ENCODE results near the gene LRRC46. TPM values are rescaled to one million over a fixed set of nuclear protein-coding genes. Genes with fewer than 3 reads are reported as not detected.

LRRC46 gene
- total and polyA plus RNA-seq, 9 of the 15 experiments (the other 6 are each of a cell fraction or from before 2014, with no cell fraction given): 0.39 to 1.4 (median 0.53) TPM; not detected in 1

DNA sequence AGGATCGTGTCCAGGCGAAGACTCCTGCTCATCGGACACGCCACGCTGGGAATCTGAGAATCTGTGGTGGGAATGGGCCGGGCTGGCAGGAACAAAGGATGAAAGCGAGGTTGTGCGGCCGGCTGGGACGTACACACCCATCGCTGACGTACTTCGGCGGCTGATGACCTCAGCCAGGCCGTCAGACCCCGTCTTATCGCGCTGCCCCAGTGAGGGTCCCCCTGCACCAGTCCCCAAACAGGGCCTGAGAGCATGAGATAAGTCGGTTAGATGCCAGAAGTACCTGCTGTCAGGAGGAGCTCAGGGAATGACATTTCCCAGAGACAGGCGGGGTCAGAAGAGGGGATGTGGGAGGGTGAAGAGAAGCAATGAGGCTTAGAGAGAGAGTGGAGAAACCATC lies 35.5 kb downstream of the LRRC46 start (continued):
- no peak; the same call in 1 of the 2 replicates for TF ChIP-seq HEY1 (CRISPR knock-in tag; IDR thresholded peaks at IDR 0.05; ENCODE audit: borderline replicate concordance)
- TF ChIP-seq PATZ1 (CRISPR knock-in tag; IDR thresholded peaks at IDR 0.05; ENCODE audit: borderline replicate concordance): no peak
- no peak for TF ChIP-seq ZNF76 (CRISPR knock-in tag; IDR thresholded peaks at IDR 0.05; ENCODE audit: borderline replicate concordance)
- TF ChIP-seq ZZZ3 (IDR thresholded peaks at IDR 0.05): no peak
- TF ChIP-seq CTCFL (IDR thresholded peaks at IDR 0.05; ENCODE audit: borderline replicate concordance, insufficient read depth, low read depth, low read length, poor library complexity, severe bottlenecking): no peak
